Esophagus muscularis mucosa (tissue), 3 donors: ENCODE data around the gene SYNE4.

ENCODE experiments used
- CTCF ChIP-seq, 3 experiments: fragments of 200-600 bp in 2 of 3; fragments of 450-650 bp in 1 of 3; sonication (generic) in 2 of 3; IDR thresholded peaks; one replicate each; pipeline ENCODE4 v1.5.1; 2017 to 2019; ENCODE audit warnings: antibody characterized with exemption in 3 of 3, mild to moderate bottlenecking in 2 of 3, moderate library complexity in 1 of 3
- POLR2A ChIP-seq: fragments of 450-650 bp; IDR thresholded peaks from one replicate; pipeline ENCODE4 v1.6.1; 2017; ENCODE audit warnings: antibody characterized with exemption, moderate library complexity, mild to moderate bottlenecking, low read depth
- POLR2AphosphoS5 ChIP-seq, 2 donors: sonication (generic); formaldehyde crosslinking; IDR thresholded peaks; one replicate each; pipeline ENCODE4 v1.6.1; 2017; ENCODE audit warnings: antibody characterized with exemption in 2 of 2

GRCh38 chr19:35992907-35993765 is 15.5 kb downstream of the SYNE4 start:
- TF ChIP-seq POLR2AphosphoS5 (IDR thresholded peaks at IDR 0.05) = no peak
- no peak for TF ChIP-seq POLR2A
- no peak for TF ChIP-seq CTCF (IDR thresholded peaks at IDR 0.05)
